ENCODE data around the gene OBI1. TPM values are rescaled to one million over a fixed set of nuclear protein-coding genes. Genes with fewer than 3 reads are reported as not detected.
"Not testable (repeated sequence)": the region's sequence is repeated elsewhere in the genome, so short reads cannot be mapped to it uniquely, and the experiment has no call there.

OBI1 gene
- total RNA-seq, 1 experiment from 2014 or later = 7.9 TPM

DNA sequence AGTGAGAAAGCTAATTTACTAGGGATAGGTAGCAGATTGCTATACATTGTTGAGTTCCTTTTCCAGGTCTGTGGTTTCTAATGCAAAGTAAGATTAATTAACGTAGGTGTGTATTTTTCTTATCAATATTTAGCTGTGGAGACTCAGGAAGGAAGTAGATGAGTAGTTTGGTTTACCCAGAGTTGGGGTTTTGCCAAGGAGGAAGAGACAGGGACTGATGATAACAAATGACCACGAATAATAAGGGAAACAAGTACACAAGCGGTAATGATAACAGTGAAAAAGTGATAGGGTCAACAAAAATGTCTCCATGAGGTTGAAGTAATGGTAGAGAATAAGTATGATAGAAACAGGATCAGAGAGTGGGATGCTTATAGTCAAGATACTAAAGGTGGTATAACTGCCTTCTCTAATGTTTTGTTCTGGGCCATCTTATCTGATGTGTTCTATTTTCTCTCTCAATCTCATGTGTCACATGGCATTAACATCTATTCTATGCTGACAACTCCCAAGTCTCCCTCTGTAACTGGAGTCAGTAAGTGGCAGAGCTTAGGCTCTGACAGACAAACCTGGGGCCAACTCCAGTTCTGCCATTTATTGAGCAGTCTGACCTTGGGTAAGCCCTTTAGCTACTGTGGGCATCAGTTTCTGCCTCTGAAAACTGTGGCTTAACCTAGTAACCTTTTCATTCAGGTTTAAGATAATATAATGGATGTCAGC is 8.8 kb downstream of the OBI1 start:
- H3K79me2 ChIP-seq (ENCODE audit: low read length) = peaks cover 99% of the 10 kb centered on the region
- ChIA-PET CTCF (no interaction called here), POLR2A (ENCODE audit: unreplicated experiment) (interaction anchor here (0.5 kb wide), 1 partner anchor 56 kb away, joined by 3 read pairs; no protein-coding TSS in a partner anchor)
- DNase-seq = no peak
- no peak overlapping the region for H3K27ac ChIP-seq (ENCODE audit: low read length)
- H3K27me3 ChIP-seq (ENCODE audit: low read length) = no peaks in the 10 kb centered on the region
- ATAC-seq = no peak
- H3K4me3 ChIP-seq (ENCODE audit: low read length) = no peak overlapping the region
- no peaks in the 10 kb centered on the region for H3F3A ChIP-seq (ENCODE audit: low read length, unreplicated experiment)
- intact Hi-C loops (cut with micrococcal nuclease) = no loop called here
- no peaks in the 10 kb centered on the region for H3K9me3 ChIP-seq (ENCODE audit: low read length)
- no peak overlapping the region for H3K9ac ChIP-seq (ENCODE audit: low read length)
- TF ChIP-seq EZH2phosphoT487 (IDR thresholded peaks at IDR 0.05; ENCODE audit: borderline replicate concordance, low read length) (no peak), EZH2 (IDR thresholded peaks at IDR 0.05; ENCODE audit: low read length, unreplicated experiment) (no peak)
- TF ChIP-seq, protein P1, sequence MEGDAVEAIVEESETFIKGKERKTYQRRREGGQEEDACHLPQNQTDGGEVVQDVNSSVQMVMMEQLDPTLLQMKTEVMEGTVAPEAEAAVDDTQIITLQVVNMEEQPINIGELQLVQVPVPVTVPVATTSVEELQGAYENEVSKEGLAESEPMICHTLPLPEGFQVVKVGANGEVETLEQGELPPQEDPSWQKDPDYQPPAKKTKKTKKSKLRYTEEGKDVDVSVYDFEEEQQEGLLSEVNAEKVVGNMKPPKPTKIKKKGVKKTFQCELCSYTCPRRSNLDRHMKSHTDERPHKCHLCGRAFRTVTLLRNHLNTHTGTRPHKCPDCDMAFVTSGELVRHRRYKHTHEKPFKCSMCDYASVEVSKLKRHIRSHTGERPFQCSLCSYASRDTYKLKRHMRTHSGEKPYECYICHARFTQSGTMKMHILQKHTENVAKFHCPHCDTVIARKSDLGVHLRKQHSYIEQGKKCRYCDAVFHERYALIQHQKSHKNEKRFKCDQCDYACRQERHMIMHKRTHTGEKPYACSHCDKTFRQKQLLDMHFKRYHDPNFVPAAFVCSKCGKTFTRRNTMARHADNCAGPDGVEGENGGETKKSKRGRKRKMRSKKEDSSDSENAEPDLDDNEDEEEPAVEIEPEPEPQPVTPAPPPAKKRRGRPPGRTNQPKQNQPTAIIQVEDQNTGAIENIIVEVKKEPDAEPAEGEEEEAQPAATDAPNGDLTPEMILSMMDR (conservative IDR thresholded peaks at IDR 0.05; ENCODE audit: low read depth, low read length) = no peak
- H3K36me3 ChIP-seq (ENCODE audit: low read depth, low read length) = no peaks in the 10 kb centered on the region
- peaks cover 32% of the 10 kb centered on the region for H4K20me1 ChIP-seq (ENCODE audit: low read length)
- BruUV-seq (replicated peaks) = no TSS peak
- H3K4me2 ChIP-seq (ENCODE audit: low read length) = no peak overlapping the region
- no peaks in the 10 kb centered on the region for H3K9me2 ChIP-seq (replicated peaks; ENCODE audit: low read length)
- no peaks in the 10 kb centered on the region for H3K4me1 ChIP-seq (ENCODE audit: insufficient read depth, low read length)
- H2AFZ ChIP-seq (ENCODE audit: low read length) = no peak overlapping the region

- H3F3A ChIP-seq (ENCODE audit: low read length, unreplicated experiment); H3K4me1 ChIP-seq (ENCODE audit: insufficient read depth, low read length); H3K9me2 ChIP-seq (replicated peaks; ENCODE audit: low read length); intact Hi-C loops (cut with micrococcal nuclease); H3K4me3 ChIP-seq (ENCODE audit: low read length); H3K9me3 ChIP-seq (ENCODE audit: low read length); DNase-seq; CTCF ChIA-PET; H3K9ac ChIP-seq (ENCODE audit: low read length); H3K27me3 ChIP-seq (ENCODE audit: low read length); BruUV-seq (replicated peaks); H2AFZ ChIP-seq (ENCODE audit: low read length); H3K27ac ChIP-seq (ENCODE audit: low read length); H3K36me3 ChIP-seq (ENCODE audit: low read depth, low read length); POLR2A ChIA-PET (ENCODE audit: unreplicated experiment); H3K4me2 ChIP-seq (ENCODE audit: low read length); ATAC-seq: not testable (repeated sequence)
- H3K79me2 ChIP-seq (ENCODE audit: low read length) = peaks cover 84% of the 10 kb centered on the region
- H4K20me1 ChIP-seq (ENCODE audit: low read length) = peaks cover 31% of the 10 kb centered on the region
Measured at GRCh38 chr13:78647109-78647678, 11.8 kb downstream of the OBI1 start.

DNA sequence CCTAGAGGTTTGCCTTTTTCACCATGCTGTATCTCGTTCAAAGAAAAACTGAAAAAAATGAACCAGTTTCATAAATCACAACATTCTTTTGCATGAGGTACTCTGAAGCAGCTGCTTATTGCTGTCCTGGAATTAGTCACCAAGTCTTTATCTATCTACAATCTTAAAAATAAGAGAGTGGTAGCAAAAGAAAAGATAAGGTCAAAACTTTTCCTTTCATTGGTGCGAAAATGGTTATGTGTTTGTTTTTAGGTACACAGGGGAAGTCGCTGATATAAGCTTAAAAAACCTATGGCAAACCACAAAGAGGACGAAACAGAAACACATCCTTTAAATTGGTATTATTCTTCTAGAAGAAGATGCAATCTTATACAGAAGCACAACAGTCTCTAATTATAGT is 20.7 kb downstream of the OBI1 start:
- TF ChIP-seq EZH2phosphoT487 (IDR thresholded peaks at IDR 0.05; ENCODE audit: borderline replicate concordance, low read length) (no peak), EZH2 (IDR thresholded peaks at IDR 0.05; ENCODE audit: low read length, unreplicated experiment) (no peak)
- TF ChIP-seq, protein P1 (conservative IDR thresholded peaks at IDR 0.05; ENCODE audit: low read depth, low read length) = no peak
- no peaks in the 10 kb centered on the region for H3K27me3 ChIP-seq (ENCODE audit: low read length)
- no peak overlapping the region for H2AFZ ChIP-seq (ENCODE audit: low read length)
- H3K36me3 ChIP-seq (ENCODE audit: low read depth, low read length) = peaks cover 22% of the 10 kb centered on the region
- CTCF ChIA-PET = no interaction called here
- H3K27ac ChIP-seq (ENCODE audit: low read length) = no peak overlapping the region
- POLR2A ChIA-PET (ENCODE audit: unreplicated experiment) = no interaction called here
- no peak overlapping the region for H3K9ac ChIP-seq (ENCODE audit: low read length)
- no peak overlapping the region for H3K4me2 ChIP-seq (ENCODE audit: low read length)
- no peak overlapping the region for H3K4me3 ChIP-seq (ENCODE audit: low read length)
- no peak for DNase-seq
- H3K9me3 ChIP-seq (ENCODE audit: low read length) = no peaks in the 10 kb centered on the region
- ATAC-seq = no peak
- no peaks in the 10 kb centered on the region for H3K79me2 ChIP-seq (ENCODE audit: low read length)
- no TSS peak for BruUV-seq (replicated peaks)
- H4K20me1 ChIP-seq (ENCODE audit: low read length) = no peaks in the 10 kb centered on the region
- no peaks in the 10 kb centered on the region for H3F3A ChIP-seq (ENCODE audit: low read length, unreplicated experiment)
- H3K9me2 ChIP-seq (replicated peaks; ENCODE audit: low read length) = no peaks in the 10 kb centered on the region
- intact Hi-C loops (cut with micrococcal nuclease) = no loop called here
- no peaks in the 10 kb centered on the region for H3K4me1 ChIP-seq (ENCODE audit: insufficient read depth, low read length)

Measured in PC-3 (cell line).